DND-41 (cell line): ENCODE data around the gene SETDB2.

Source experiments
- CTCF ChIP-seq: IDR thresholded peaks from 2 replicates; pipeline ENCODE4 v1.5.1; 2012; ENCODE audit warnings: borderline replicate concordance, low read length, moderate library complexity, mild to moderate bottlenecking; ENCODE audit not compliant: poor library complexity, severe bottlenecking; ENCODE audit errors: extremely low read depth
- EZH2 ChIP-seq: IDR thresholded peaks from 3 replicates; pipeline ENCODE4 v1.6.1; 2012; ENCODE audit warnings: borderline replicate concordance, low read depth, mild to moderate bottlenecking, moderate library complexity, low read length, inconsistent platforms; ENCODE audit not compliant: severe bottlenecking

GRCh38 chr13:49395878-49396380 lies 48.1 kb upstream of the SETDB2 start:
- TF ChIP-seq CTCF (no peak), EZH2 (no peak)
